ENCODE results near the gene TFRC. TPM values are rescaled to one million over a fixed set of nuclear protein-coding genes. Genes with fewer than 3 reads are reported as not detected.

Gene TFRC
- total RNA-seq, 6 donors from 2014 or later: 66.0 to 323 (median 234) TPM

GRCh38 chr3:196054661-196055060, 27.2 kb downstream of the TFRC start:
- ATAC-seq (ENCODE audit: low FRiP score in 2 of 2): no peak
- WGBS, 2 donors: 89 to 90% methylated on average over 10 of the region's 10 CpGs
- H3K4me1 ChIP-seq: no peaks in the 10 kb centered on the region
- H3K27me3 ChIP-seq: no peaks in the 10 kb centered on the region
- H3K9me3 ChIP-seq: no peaks in the 10 kb centered on the region
- H3K36me3 ChIP-seq: peaks cover 52 to 100% (median 80%) of the 10 kb centered on the region in 4 donors
- TF ChIP-seq POLR2A (IDR thresholded peaks at IDR 0.05) (no peak), POLR2AphosphoS5 (IDR thresholded peaks at IDR 0.05) (no peak), CTCF (IDR thresholded peaks at IDR 0.05) (no peak), EP300 (IDR thresholded peaks at IDR 0.05) (no peak)
- no peak for DNase-seq
- no peak overlapping the region for H3K4me3 ChIP-seq
- no peak overlapping the region for H3K27ac ChIP-seq

- peaks cover 52 to 98% (median 77%) of the 10 kb centered on the region in 4 donors for H3K36me3 ChIP-seq
- H3K4me3 ChIP-seq: no peak overlapping the region
- 96 to 98% methylated on average over 7 of the region's 7 CpGs for WGBS, 2 donors
- TF ChIP-seq EP300 (IDR thresholded peaks at IDR 0.05): no peak
- no peak for TF ChIP-seq POLR2AphosphoS5 (IDR thresholded peaks at IDR 0.05)
- no peak for TF ChIP-seq POLR2A (IDR thresholded peaks at IDR 0.05)
- TF ChIP-seq CTCF (IDR thresholded peaks at IDR 0.05): no peak
- ATAC-seq (ENCODE audit: low FRiP score in 2 of 2) (no peak), DNase-seq (no peak)
- H3K27me3 ChIP-seq: no peaks in the 10 kb centered on the region
- no peak overlapping the region for H3K27ac ChIP-seq
- H3K9me3 ChIP-seq: no peaks in the 10 kb centered on the region
- H3K4me1 ChIP-seq: no peaks in the 10 kb centered on the region
Observed at GRCh38 chr3:196053487-196053886, 28.4 kb downstream of the TFRC start.

DNA sequence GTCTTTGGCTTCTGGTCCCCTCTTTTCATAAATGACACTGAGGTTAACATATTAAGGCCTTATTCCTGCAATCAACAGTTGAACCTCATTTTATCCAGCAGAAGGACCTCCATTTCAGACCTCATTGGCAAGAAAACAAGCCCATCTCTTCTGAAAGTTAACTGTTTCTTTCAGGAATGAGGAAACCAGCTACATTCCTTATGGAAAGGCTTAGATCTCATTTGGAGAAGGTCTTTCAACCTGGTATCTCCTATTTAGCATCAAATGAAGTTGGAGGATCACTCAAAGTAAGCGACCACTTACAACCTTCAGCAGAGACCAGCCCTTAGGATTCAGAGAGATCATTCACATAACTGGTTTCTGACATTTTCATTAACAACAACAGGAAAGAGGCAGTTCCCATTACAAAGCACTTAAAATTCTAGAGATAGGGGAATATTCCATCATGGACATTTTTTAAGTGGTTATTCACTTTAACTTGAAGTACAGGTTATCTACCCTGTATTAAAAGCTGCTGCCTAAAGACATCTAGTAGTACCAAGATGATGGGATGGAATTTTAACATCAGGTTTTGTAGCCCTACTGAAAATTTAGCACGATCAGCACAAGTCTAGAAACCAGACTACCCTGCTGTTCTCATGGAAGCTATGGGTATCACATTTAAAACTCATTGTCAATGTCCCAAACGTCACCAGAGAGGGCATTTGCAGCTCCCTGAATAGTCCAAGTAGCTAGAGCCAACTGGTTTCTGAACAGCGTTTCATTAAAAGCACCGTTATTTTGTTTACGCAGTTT, 30.4 kb downstream of the TFRC start:
- ATAC-seq (ENCODE audit: low FRiP score in 2 of 2) (no peak), DNase-seq (no peak)
- Histone ChIP-seq H3K9me3 (no peaks in the 10 kb centered on the region), H3K27ac (no peak overlapping the region), H3K36me3 (peaks cover 39 to 80% (median 63%) of the 10 kb centered on the region in 4 donors), H3K4me1 (no peaks in the 10 kb centered on the region), H3K4me3 (no peak overlapping the region), H3K27me3 (no peaks in the 10 kb centered on the region)
- TF ChIP-seq POLR2A (IDR thresholded peaks at IDR 0.05) (no peak), EP300 (IDR thresholded peaks at IDR 0.05) (no peak), POLR2AphosphoS5 (IDR thresholded peaks at IDR 0.05) (no peak), CTCF (IDR thresholded peaks at IDR 0.05) (no peak)
- WGBS, 2 donors: 90 to 95% methylated on average over 6 of the region's 6 CpGs

DNA sequence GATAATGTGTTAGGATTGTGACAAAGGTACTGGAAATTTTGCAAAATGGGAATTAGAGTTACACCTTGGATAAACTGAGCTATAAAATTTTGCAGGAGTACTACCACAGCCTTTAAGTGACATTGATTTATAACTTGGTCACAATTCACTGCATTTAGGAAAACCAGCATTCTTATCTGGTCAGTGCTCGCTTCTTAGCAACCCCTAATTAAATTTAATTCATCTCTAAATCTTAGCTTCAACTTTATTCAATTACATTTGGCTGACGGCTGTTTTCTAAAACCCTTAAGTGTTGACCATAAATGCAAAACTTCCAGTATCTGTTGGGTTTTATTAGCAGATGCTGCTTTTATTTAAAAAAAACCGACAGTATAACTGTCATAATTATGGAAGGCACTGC, 31.3 kb downstream of the TFRC start:
- Histone ChIP-seq H3K9me3 (no peaks in the 10 kb centered on the region), H3K27me3 (no peaks in the 10 kb centered on the region), H3K4me1 (no peaks in the 10 kb centered on the region), H3K36me3 (peaks cover 34 to 72% (median 55%) of the 10 kb centered on the region in 4 donors), H3K27ac (no peak overlapping the region), H3K4me3 (no peak overlapping the region)
- DNase-seq (no peak), ATAC-seq (ENCODE audit: low FRiP score in 2 of 2) (no peak)
- 89 to 92% methylated on average over 3 of the region's 3 CpGs for WGBS, 2 donors
- TF ChIP-seq CTCF (IDR thresholded peaks at IDR 0.05): no peak
- no peak for TF ChIP-seq POLR2AphosphoS5 (IDR thresholded peaks at IDR 0.05)
- TF ChIP-seq EP300 (IDR thresholded peaks at IDR 0.05): no peak
- TF ChIP-seq POLR2A (IDR thresholded peaks at IDR 0.05): no peak

- ATAC-seq (ENCODE audit: low FRiP score in 2 of 2): no peak
- Histone ChIP-seq H3K4me1 (no peaks in the 10 kb centered on the region), H3K9me3 (no peaks in the 10 kb centered on the region), H3K27ac (no peak overlapping the region), H3K36me3 (peaks cover 26 to 62% (median 50%) of the 10 kb centered on the region in 4 donors), H3K4me3 (no peak overlapping the region), H3K27me3 (no peaks in the 10 kb centered on the region)
- 82 to 83% methylated on average over 11 of the region's 11 CpGs for WGBS, 2 donors
- DNase-seq: no peak
- TF ChIP-seq EP300 (IDR thresholded peaks at IDR 0.05) (no peak), POLR2AphosphoS5 (IDR thresholded peaks at IDR 0.05) (no peak)
Observed at GRCh38 chr3:196049653-196050052, 32.2 kb downstream of the TFRC start.

Data from upper lobe of left lung (tissue), 6 donors.